ENCODE measurements around the gene OLFML2A.

The OLFML2A gene

GRCh38 chr9:124778575-124779367 lies 1.8 kb downstream of the OLFML2A start:
- DNase-seq (ENCODE audit: low read depth, low spot score), result no peak

DNA sequence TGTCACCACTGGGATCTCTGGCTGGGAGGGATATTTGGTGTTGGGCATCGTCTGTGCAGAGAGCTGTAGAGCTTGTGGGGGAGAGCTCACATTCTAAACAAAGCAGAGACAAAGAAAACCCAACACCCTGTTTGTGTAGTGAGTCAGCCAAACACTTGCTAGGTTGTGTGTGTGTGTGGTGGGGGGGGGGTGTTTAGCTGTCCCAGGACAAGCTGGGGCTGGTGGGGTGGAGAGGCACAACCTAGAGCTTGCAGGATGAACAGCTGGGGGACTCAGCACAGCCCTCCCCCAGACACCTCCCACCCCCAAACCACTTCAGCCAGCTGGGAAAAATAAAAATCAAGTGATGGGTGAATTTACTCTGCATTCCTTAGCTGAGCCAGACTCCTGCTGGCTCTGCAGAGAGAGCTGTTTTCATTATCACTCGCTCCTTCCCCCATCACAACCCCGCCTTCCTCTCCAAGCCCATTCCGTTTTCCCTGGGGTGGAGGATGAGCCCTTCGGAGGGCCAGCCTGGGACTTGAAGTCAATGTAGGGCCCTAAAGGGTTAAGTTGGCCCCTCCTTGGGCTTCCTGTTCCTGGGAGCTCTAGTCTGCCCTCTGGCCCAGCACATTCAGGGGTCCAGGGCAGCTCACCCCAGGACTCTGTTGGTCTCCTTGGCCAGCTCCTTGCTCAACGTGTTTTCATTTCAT lies 2.6 kb downstream of the OLFML2A start:
- DNase-seq (ENCODE audit: low read depth, low spot score), result no peak

DNA sequence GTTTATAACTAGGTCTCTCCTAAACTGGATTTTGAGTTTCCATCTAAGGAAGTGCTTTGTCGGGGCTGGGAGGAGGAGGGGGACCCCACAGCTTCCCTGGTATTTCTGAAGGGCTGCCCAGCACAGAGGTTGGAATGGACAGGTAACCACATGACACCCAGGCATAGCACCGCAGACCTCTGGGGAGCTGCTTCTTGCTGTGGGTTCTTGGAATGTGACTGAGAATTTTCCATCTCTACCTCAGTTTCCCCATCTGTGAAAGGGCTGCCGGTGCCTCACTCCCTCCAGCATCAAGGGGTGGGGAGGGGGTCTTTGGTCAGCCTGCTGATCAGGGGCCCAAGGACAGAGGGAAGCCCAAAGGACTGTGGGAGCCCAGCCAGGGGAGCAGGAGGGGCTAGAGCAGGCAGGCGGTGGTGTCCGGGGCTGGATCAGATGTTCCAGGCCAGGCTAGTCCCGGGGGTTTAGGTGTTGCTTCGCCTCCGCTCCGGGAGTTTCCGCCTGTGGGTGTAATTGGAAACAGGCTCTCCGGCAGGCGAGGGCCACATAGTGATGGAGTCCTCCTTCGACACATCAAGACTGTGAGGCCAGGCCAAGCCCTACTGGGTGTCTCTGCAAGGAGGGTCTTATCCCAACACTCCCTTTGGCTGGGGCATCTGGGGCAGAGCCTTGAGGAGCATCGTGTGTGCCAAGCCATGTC lies 3.3 kb downstream of the OLFML2A start:
- DNase-seq (ENCODE audit: low read depth, low spot score), result no peak

- no peak for DNase-seq (ENCODE audit: low read depth, low spot score)
Observed at GRCh38 chr9:124780757-124781151, 3.8 kb downstream of the OLFML2A start.

DNA sequence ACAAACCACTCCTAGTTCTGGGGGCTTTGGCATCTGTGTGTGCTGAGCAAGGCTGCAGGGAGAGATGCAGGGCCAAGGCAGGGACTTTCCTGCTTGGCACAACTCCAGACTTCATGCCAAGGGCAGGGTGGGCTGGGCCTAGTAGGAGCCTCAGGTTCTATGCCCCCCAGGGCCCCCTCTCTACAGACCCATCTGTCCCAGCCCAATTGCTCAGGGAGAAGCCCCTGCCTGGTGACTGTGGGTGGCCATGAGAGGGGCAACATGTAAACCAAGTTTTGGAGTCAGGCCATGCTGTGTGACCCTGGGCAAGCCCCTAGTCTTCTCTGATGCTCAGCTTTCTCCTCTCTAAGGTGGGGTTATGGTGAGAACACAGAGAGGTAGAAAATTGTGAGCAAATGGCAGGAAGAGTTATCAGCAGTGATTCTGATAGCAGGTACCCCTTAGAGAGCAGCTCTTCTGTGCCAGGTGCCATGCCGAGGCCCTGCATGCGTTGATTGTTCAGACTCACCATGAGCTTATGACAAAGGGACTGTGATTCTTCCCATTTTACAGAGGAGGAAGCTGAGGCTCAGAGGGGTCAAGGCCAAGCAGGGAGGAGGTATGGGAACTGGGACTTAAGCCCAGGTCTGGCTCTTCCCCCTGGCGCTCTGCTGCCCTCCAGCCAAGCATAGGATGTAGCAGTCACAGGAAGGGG lies 5.2 kb downstream of the OLFML2A start:
- no peak for DNase-seq (ENCODE audit: low read depth, low spot score)

DNA sequence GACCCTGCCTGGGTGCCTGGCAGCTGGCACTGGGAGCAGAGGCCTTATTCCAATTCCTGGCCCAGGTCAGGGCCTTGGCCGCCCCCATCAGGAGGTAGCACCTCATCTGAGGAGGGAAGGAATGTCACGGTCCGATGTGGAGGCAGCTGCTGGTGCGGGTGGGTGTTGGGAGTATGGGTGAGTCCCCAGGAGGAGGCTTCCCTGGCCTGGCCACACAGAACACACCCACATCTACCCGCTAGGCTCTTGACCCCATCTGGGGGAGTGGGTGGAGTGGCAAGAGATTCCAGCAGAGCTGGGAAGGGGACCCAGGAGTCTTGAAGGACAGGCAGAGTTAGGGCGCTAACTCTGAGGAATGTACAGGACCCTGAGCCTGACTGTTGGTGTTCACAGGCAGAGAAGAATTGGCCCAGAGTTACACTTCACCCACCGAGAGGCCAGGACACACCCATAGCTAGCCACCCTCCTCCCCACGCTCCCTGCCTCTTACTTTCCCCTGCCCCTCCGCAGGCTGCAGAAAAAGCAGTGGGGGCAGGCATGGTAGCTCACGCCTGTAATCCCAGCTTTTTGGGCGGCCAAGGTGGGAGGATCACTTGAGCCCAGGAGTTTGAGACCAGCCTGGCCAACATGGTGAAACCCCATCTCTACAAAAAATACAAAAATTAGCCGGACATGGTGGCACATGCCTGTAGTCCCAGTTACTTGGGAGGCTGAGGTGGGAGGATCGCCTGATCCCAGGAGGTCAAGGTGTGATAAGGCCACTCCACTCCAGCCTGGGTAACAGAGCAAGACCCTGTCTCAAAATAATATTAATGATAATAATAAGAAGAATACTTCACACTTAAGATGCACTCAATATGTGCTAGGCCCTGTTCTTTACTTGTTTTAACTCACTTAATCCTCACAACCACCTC lies 6.0 kb downstream of the OLFML2A start:
- DNase-seq (ENCODE audit: low read depth, low spot score), result no peak

DNA sequence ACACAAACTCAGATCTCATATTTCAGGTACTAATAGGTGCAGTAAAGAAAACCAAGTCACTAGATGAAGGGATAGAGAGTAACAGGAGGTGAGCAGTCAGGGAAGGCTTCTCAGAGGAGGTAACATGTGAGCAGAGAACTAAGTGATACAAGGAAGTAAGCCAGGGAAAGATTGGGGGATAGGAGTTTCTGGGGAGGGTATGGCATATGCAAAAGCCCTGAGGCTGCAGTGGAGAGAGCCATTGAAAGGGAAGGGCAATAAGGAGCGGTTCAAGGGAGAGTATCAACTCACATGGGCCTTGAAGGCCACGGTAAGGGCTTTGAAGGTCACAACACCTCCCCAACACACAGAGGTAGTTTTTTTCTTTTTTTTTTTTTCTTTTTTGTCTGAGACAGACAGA lies 6.9 kb downstream of the OLFML2A start:
- DNase-seq (ENCODE audit: low read depth, low spot score), result no peak

DNA sequence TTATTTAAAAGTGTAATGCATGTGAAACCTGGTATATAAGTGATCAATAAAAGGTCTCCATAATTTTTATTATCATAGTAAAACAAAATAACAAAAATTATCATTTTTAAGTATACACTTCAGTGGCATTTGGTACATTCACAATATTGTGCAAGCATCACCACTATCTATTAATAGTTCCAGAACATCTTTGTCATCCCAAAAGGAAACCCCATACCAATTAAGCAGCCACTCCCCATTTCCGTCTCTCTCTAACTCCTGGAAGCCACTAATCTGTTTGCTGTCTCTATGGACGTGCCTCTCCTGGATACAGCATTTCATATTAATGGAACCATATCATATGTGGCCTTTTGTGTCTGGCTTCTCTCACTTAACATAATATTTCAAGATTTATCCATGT lies 7.6 kb downstream of the OLFML2A start:
- no peak for DNase-seq (ENCODE audit: low read depth, low spot score)

DNA sequence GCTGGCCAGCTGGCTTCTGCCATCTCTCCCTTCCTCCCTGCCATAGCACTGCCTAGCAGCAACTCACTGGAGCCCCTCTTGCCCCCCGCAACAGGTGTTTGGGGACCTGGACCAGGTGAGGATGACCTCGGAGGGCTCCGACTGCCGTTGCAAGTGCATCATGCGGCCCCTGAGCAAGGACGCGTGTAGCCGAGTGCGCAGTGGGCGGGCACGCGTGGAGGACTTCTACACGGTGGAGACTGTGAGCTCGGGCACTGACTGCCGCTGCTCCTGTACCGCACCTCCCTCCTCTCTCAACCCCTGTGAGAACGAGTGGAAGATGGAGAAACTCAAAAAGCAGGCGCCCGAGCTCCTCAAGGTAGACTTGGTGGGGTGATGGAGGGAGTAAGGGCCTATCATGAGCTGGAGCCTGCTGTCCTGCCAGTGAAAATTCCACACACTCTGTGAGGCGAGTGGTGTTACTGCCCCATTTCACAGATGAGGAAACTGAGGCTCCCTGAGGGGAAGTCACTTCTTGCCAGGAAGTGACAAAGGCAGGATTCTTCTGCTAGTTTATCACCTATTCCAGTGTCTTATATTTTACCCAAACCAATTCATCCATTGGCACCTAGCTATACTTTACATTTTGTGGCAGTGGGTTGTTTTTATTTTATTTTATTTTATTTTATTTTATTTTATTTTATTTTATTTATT lies 10.1 kb downstream of the OLFML2A start:
- no peak for DNase-seq (ENCODE audit: low read depth, low spot score)

DNA sequence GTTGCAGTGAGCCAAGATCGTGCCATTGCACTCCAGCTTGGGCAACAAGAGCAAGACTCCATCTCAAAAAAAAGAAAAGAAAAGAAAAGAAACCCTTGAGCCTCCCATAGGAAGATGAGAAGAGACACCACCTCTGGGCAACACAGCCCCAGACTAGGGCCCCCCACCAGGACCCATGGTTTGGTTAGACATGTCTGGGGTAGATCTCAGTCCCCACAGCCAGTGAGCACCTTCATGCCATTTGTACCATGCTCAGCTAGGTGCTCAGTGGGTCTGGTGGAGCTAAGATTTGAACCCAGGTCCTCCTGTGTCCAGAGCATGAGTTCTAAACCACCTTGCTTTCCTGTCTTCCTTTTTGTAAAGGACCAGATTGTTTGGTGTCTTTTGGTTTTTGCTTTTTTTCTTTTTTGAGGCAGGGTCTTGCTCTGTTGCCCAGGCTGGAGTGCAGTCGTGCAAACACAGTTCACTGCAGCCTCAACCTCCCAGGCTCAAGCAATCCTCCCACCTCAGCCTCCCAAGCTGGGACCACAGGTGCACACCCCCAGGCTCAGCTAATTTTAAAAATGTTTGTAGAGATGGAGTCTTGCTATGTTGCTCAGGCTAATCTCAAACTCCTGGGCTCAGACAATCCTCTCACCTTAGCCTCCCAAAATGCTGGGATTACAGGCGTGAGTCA lies 11.7 kb downstream of the OLFML2A start:
- DNase-seq (ENCODE audit: low read depth, low spot score), result no peak

GRCh38 chr9:124789531-124789930 lies 12.6 kb downstream of the OLFML2A start:
- no peak for DNase-seq (ENCODE audit: low read depth, low spot score)

DNA sequence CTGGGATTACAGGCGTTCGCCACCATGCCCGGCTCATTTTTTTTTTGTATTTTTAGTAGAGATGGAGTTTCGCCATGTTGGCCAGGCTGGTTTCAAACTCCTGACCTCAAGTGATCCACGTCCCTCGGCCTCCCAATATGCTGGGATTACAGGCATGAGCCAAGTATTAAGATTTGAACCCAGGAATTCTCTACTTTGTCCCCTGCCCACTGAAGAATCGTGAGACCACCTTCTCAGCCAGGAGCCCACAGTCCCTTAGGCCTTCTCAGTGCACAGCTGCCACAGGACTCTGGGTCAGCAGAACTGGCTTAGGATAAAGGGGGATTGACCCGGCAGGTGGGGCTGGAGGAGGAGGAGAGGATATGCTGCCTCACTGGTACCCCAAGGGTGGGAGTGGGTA lies 13.4 kb downstream of the OLFML2A start:
- no peak for DNase-seq (ENCODE audit: low read depth, low spot score)

- DNase-seq (ENCODE audit: low read depth, low spot score), result no peak
Observed at GRCh38 chr9:124790801-124791505, 14.0 kb downstream of the OLFML2A start.

- no peak for DNase-seq (ENCODE audit: low read depth, low spot score)
Observed at GRCh38 chr9:124792257-124793014, 15.5 kb downstream of the OLFML2A start.

DNA sequence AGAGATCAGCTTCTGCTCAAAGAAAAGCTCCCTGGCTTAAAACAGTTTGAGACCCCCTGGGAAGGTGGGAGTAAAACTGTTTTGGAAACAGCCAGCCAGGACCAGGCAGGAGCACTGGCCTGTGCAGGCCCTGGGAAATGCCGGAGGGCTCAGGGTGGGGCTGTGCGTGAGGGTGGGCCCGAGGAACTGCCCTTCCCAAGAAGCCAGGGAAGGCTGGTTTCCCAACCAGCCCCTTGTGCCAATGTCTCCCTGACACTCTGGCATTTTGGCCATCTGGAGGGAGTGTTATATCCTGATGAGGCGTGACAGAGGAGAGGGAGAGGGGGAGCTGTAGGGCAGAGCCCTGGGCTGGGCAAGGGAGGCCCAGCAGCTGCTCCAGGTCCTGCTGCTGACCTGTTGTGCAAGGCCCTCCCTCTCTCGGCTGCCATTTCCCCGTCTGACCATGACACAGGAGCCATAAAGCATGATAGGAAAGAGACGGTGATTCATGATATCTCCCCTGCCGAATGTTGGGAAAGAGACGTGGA lies 16.1 kb downstream of the OLFML2A start:
- no peak for DNase-seq (ENCODE audit: low read depth, low spot score)

GRCh38 chr9:124794902-124795491 lies 18.1 kb downstream of the OLFML2A start:
- no peak for DNase-seq (ENCODE audit: low read depth, low spot score)

- DNase-seq (ENCODE audit: low read depth, low spot score), result no peak
Observed at GRCh38 chr9:124795881-124796431, 19.0 kb downstream of the OLFML2A start.
